Measurements from ENCODE around the gene LDLRAD4. TPM values are rescaled to one million over a fixed set of nuclear protein-coding genes. Genes with fewer than 3 reads are reported as not detected.
A peak's percentile ranks its signal among the peaks of the same experiment; 100 is the strongest.

Gene LDLRAD4
- polyA plus RNA-seq, 3 donors from 2014 or later = 4.8 to 11.3 (median 9.6) TPM

DNA sequence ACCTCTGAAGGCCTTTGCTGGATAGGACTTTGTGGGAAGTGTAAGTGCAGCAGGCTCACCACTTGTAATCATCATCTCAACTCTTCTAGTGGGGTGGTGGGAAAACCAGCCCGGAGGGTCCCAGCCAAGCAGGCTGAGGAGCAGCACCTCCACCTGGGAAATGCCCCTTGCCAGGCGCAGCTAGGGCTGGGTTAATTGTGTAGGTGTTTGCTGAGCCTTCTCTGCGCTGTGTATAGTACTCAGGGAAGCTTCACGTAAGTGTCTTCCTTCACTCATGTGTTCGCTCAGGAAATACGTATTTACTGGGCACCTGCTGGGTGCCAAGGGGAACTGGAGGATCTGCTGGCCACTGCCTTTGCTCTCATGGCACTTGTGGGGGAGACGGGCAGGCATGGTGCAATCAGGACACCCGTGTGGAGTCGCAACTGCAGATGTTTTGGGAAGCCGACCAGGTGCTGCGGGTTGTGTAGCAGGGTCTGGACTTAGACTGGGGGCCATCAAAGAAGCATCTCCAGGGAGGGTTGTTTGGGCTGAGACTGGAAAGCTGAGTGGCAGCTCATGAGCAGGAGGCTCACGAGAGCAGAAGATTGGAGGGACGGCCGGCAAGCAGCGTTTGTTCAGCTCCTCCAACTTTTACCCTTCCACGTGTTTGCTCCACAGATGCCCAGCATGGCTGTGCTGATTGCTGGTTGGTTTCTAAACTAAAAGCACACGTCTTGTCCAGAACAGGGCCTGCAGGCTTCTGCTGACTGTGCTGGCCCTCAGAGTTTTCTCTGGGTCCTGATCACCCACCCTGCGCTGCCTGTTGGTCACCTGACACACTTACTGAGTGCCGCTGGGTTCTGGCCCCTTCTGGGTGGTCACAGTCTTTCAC lies 164.6 kb downstream of the LDLRAD4 start:
- Mint-ChIP-seq H3K4me1 (peaks cover 18 to 20% of the 10 kb centered on the region in 2 donors), H3K27me3 (ENCODE audit: low read depth in 3 of 3) (peaks cover 0 to 8% (median 2%) of the 10 kb centered on the region in 3 donors), H3K9me3 (no peaks in the 10 kb centered on the region), H3K27ac (peak overlapping the region in 5 of 6 donors; percentile 89 to 95 (median 91)), H3K36me3 (no peaks in the 10 kb centered on the region), H3K4me3 (peak overlapping the region; percentile 31 to 92 (median 86))
- DNase-seq = no peak

DNA sequence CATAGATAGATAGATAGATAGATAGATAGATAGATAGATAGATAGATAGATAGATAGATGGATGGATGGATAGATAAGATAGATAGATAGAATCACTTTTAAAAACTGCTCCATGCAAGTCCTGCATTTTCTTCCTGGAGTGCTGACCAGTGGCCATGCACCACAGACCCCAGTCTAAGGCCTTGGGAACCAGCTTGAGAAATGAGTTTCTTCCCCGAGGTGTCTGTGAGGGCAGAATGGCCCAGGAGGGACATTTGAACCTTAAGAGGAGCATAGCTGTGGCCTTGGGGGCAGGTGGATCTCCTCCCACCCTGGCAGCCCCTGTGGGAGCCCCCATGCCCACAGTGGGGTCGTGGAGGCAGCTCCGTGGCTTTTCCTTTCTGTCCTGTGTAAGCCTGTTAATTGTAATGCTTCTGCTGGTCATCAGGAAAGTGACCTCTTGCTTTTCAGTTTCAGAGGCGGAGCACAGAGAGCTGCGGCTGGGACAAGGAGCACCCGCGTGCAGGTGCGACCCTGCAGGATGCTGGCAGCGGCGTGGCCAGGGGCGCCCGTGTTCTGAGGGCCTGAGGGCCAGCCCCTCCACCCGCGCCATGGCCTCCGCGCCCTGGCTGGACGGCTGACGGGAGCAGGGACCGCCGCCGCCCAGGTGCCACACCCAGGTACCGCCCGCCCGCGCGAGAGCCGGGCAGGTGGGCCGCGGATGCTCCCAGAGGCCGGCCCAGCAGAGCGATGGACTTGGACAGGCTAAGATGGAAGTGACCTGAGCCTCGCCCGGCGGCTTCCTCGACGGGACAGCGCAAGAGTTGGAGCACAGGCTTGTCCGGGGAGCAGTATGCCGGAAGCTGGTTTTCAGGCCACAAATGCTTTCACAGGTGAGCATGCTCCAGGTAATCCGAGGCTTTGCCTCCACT lies 168.6 kb downstream of the LDLRAD4 start:
- no peak for DNase-seq
- Mint-ChIP-seq H3K4me3 (no peak overlapping the region), H3K9me3 (no peaks in the 10 kb centered on the region), H3K27ac (no peak overlapping the region), H3K4me1 (peaks cover 11 to 12% of the 10 kb centered on the region in 2 donors), H3K27me3 (ENCODE audit: low read depth in 3 of 3) (peaks cover 0 to 7% (median 7%) of the 10 kb centered on the region in 3 donors), H3K36me3 (no peaks in the 10 kb centered on the region)

DNA sequence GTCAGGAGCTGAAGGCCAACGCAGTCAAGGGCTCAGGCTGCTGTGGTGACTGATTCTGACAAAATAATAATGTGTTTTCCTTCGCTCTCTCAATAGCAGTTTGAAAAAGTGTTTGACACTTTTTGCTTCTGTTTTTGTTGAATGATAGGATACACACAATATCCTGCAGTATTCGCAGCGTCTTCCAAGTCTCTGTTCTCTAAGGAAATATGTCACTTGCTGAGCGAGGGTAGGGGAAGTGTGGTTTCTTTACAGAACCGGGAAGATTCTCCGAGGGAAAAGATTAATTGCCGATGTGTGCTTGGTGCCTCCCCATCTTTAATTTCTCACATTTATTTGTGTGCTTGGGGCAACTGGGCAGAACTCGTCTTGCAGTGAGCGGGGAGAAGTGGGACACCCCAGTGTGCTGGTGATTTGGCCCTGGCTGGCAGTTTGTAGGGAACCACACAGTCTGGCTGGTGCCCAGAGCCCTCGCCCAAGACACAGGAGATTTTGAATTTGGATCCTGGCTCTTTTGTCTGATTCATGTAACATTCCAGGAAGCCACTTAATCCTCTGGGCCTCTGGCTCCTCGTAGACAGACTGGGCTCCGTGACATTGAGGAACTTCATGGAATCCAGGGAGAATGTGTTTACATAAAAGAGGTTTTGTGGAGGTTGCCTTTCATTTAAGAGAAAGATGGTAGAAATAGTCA lies 169.4 kb downstream of the LDLRAD4 start:
- Mint-ChIP-seq H3K4me3 (no peak overlapping the region), H3K4me1 (peaks cover 3% of the 10 kb centered on the region in 2 donors), H3K36me3 (no peaks in the 10 kb centered on the region), H3K27me3 (ENCODE audit: low read depth in 3 of 3) (peaks cover 0 to 7% (median 3%) of the 10 kb centered on the region in 3 donors), H3K9me3 (no peaks in the 10 kb centered on the region), H3K27ac (no peak overlapping the region)
- DNase-seq = no peak

DNA sequence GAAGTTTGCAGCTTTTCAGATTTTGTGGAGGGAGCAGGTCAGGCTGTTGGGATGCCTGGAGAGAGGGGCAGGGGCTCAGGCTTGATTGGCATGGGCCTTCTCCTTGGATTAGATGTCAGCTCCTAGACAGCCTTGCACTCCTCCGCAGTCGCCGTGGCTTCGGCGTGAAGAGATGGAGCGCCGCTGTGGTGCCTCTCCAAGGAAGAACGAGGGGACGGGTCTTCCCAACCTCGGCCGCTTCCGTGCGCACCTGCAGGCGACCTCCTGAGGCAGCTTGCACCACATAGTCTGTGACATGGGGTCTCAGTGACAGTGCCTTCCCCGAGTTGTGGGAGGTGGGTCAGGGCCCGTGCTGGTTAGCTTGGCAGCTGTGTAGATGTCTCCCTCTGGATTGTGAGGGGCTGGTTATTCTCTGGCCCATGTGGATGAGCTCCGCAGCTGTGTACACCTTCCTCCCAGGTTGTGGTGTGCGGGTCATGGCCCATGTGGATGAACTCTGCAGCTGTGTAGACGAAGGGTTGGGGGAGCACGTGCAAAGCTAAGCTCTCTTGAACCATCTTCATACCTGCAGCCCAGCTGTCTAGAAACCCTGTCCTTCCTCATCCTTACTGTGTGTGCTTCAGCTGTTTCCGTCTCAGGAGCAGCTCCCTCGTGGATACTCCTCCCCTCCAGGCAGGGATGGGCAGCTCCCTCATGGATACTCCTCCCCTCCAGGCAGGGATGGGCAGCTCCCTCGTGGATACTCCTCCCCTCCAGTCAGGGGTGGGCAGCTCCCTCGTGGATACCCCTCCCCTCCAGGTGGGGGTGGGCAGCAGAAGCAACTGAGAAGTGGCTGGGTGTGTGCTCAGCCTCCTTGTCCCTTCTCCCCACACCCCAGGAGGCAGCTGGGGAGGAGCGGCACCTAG lies 170.3 kb downstream of the LDLRAD4 start:
- no peak for DNase-seq
- Mint-ChIP-seq H3K4me1 (no peaks in the 10 kb centered on the region), H3K9me3 (no peaks in the 10 kb centered on the region), H3K36me3 (no peaks in the 10 kb centered on the region), H3K4me3 (no peak overlapping the region), H3K27ac (no peak overlapping the region), H3K27me3 (ENCODE audit: low read depth in 3 of 3) (peaks cover 0 to 7% (median 1%) of the 10 kb centered on the region in 3 donors)

DNA sequence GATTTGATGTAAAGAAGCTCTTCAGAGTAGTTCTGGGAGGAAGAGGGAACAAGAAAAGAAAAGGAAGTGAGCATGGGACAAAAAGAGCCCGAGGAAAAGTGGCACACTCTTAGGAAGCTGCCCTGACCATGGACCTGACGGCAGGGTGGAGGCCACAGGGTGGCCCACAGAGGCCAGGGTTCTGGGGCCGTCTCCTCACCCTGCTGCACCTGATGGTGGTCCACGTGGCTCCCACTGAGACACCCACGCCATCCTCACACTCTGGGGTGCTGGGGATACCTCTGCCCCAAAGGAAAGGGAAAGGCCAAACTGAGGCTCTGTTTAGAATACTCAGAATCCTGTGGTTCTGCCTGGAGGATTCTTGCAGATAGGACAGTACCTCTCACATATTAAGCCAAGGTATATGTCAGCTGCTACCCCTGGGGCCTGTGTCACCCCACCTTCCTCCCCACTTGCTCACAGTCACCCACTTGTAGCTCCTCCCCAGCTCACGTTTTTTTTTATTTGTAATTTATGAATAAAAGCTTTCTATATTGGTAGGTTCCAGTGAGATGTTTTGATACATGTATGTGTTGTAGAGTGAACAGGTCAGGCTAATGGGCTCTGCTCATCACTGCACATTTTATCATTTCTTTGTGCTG lies 171.1 kb downstream of the LDLRAD4 start:
- Mint-ChIP-seq H3K4me3 (no peak overlapping the region), H3K36me3 (no peaks in the 10 kb centered on the region), H3K9me3 (no peaks in the 10 kb centered on the region), H3K27ac (no peak overlapping the region), H3K4me1 (no peaks in the 10 kb centered on the region), H3K27me3 (ENCODE audit: low read depth in 3 of 3) (peaks cover 0 to 7% (median 1%) of the 10 kb centered on the region in 3 donors)
- no peak for DNase-seq

DNA sequence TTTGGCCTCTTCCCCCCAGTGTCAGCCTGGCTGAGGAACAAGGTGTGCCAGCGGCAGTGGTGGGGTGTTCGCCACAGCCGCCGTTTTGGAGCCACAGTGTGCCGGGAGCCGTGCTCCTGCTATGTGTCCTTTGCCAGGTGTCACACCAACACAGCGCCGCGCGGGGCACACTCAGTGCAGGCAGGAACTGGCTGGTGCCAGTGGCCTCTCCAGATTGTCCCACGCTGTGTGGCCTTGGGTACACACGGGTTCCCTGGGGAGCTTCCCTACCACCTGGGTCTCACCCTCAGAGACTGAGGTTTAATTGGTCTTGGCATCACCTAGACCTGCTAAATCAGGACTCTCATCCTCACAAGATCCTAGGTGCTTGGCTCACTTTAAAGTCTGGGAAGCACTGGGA lies 171.6 kb downstream of the LDLRAD4 start:
- Mint-ChIP-seq H3K4me1 (no peaks in the 10 kb centered on the region), H3K27me3 (ENCODE audit: low read depth in 3 of 3) (peaks cover 0 to 10% (median 1%) of the 10 kb centered on the region in 3 donors), H3K27ac (no peak overlapping the region), H3K4me3 (no peak overlapping the region), H3K9me3 (no peaks in the 10 kb centered on the region), H3K36me3 (no peaks in the 10 kb centered on the region)
- DNase-seq = no peak

DNA sequence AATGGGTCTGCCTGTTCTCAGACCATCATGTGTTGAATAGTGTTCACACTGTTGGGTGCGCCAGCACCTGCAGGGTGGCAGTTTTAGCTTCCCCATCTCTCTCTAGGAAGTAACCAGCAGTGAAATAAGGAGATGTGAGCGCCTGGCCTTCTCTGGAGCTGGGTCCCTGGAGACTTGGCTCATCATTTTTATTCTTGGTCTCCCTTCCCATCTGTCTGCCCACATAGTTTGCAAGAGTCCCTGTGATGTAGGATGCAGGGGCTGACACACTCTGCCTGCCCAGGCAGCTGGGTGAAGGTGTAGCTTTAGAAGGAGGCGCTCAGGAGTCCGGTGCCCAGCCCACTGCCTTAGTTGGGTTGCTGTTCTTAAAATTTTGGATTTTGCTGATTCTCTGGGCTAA lies 172.2 kb downstream of the LDLRAD4 start:
- Mint-ChIP-seq H3K4me3 (no peak overlapping the region), H3K27me3 (ENCODE audit: low read depth in 3 of 3) (peaks cover 0 to 10% (median 1%) of the 10 kb centered on the region in 3 donors), H3K9me3 (no peaks in the 10 kb centered on the region), H3K27ac (no peak overlapping the region), H3K36me3 (no peaks in the 10 kb centered on the region), H3K4me1 (no peaks in the 10 kb centered on the region)
- no peak for DNase-seq

DNA sequence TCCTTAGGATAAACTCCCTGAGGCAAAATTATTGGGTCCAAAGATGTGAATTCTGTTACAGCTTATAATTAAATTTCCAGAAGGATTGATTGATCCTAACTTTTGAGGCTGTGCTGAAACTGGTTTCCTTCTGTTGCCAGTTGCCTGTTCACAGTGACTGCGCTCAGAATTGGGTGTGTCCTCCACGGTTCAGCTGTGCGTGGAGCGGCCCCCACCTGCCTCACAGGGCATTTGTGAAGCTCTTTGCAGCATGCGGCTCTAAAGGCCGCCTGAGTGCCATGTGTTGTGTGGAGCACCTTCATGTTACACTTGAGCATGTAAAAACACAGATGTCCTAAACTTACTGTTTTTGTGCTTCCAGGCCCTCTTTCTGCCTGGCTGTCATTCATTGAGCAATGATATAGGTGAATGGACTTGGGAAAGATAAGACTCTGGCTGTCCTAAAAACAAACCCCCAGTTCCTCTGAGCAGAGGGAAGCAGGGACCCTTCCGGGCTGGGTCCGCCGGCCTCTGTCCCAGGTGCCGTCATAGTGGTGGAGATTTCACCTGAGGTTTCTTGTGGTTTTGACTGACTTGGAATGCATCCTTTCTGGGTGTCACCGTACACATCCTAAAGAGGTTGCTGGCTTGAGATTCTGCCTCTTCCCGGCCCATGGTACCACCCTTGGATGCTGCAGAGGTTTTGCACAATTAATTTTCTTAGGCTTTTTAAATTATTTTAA lies 173.6 kb downstream of the LDLRAD4 start:
- no peak for DNase-seq
- Mint-ChIP-seq H3K4me3 (no peak overlapping the region), H3K27me3 (ENCODE audit: low read depth in 3 of 3) (peaks cover 0 to 10% (median 1%) of the 10 kb centered on the region in 3 donors), H3K36me3 (no peaks in the 10 kb centered on the region), H3K4me1 (no peaks in the 10 kb centered on the region), H3K9me3 (no peaks in the 10 kb centered on the region), H3K27ac (no peak overlapping the region)

DNA sequence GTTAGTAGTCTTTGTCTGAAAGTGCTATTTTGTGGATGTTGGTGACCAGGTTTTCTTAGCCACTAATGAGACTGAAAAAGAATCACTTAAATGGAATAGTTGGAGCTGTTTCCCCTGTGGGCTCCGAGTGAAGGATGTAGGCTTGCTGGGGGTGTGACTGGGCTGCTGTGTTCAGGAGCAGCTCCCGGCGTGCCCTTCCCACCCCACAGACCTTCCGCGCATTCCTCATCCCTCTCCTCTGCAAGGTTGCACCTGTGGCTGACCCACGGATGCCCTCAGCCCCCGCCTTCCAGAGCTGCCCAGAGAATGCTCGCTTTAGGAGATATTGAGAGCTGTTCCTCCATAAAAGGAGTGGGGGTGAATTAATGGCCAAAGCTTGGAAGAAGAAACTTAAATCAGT lies 174.3 kb downstream of the LDLRAD4 start:
- no peaks in the 10 kb centered on the region for H3K4me1 Mint-ChIP-seq
- no peaks in the 10 kb centered on the region for H3K36me3 Mint-ChIP-seq
- peaks cover 0 to 10% (median 1%) of the 10 kb centered on the region in 3 donors for H3K27me3 Mint-ChIP-seq (ENCODE audit: low read depth in 3 of 3)
- no peaks in the 10 kb centered on the region for H3K9me3 Mint-ChIP-seq
- H3K4me3 Mint-ChIP-seq = no peak overlapping the region
- H3K27ac Mint-ChIP-seq = no peak overlapping the region
- DNase-seq = no peak

DNA sequence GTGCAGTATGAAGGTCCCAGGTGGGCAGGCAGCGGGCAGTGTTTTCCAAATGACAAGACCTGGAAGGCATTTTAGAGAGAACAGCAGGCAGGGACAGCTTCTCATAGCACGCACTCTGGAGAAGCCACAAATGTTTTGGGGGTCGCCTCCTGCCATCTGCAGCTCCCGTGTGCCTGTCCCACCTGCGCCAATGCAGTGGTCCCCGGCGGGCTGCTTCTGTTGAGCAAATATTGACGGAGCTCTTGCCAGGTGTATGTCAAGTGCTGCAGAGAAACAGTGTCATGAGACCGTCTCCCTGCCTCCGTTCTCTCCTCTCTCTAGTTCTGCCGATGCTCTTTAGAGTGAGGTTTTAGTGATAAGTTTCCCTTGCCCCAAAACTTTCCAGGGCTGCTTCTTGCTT lies 174.8 kb downstream of the LDLRAD4 start:
- H3K27me3 Mint-ChIP-seq (ENCODE audit: low read depth in 3 of 3) = peaks cover 0 to 6% (median 1%) of the 10 kb centered on the region in 3 donors
- no peak overlapping the region for H3K4me3 Mint-ChIP-seq
- H3K4me1 Mint-ChIP-seq = no peaks in the 10 kb centered on the region
- no peak for DNase-seq
- H3K36me3 Mint-ChIP-seq = no peaks in the 10 kb centered on the region
- H3K27ac Mint-ChIP-seq = no peak overlapping the region
- no peaks in the 10 kb centered on the region for H3K9me3 Mint-ChIP-seq

DNA sequence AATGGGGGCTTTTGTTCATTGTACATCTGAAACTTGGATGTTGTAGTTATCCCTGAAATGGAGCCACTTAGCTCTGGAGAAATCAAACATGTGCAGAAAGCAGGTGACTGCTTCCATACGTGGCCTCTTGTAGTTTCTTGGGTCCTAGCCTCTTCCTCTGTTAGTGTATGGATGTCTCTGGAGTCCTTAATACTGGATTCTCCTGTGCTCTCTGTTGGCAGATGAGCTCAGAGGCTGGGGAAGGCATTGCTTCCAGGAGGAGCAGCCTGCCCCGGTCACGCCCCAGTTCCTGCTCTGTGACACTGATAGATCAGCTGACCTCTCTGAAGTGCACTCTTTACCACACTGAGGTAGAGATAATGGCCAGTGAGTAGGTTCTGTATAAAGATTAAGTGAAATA lies 176.2 kb downstream of the LDLRAD4 start:
- H3K4me1 Mint-ChIP-seq = no peaks in the 10 kb centered on the region
- no peak for DNase-seq
- H3K4me3 Mint-ChIP-seq = no peak overlapping the region
- no peaks in the 10 kb centered on the region for H3K9me3 Mint-ChIP-seq
- H3K36me3 Mint-ChIP-seq = no peaks in the 10 kb centered on the region
- H3K27ac Mint-ChIP-seq = no peak overlapping the region
- H3K27me3 Mint-ChIP-seq (ENCODE audit: low read depth in 3 of 3) = peaks cover 0 to 6% (median 0%) of the 10 kb centered on the region in 3 donors

DNA sequence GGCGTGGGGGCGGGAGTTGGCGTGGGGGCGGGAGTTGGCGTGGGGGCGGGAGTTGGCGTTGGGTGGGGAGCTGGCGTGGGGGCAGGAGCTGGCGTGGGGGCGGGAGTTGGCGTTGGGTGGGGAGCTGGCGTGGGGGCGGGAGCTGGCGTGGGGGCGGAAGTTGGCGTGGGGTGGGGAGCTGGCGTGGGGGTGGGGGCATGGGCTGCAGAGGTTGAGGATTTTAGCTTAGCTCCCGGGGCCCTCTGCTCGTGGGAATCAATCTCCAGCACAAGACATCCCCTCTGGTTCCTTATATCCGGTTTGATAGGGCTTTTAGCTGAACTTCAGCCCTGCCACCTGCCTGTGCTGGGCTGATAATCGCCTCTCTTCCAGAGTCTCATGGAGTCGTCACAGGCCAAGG lies 177.0 kb downstream of the LDLRAD4 start:
- Mint-ChIP-seq H3K4me1 (no peaks in the 10 kb centered on the region), H3K9me3 (no peaks in the 10 kb centered on the region), H3K4me3 (no peak overlapping the region), H3K36me3 (no peaks in the 10 kb centered on the region), H3K27ac (no peak overlapping the region), H3K27me3 (ENCODE audit: low read depth in 3 of 3) (peaks cover 0 to 3% (median under 1%) of the 10 kb centered on the region in 3 donors)
- no peak for DNase-seq

Measured in immature natural killer cell (primary cell).